Peyer's patch (tissue), 4 donors: ENCODE data around the gene ZNF615. TPM values are rescaled to one million over a fixed set of nuclear protein-coding genes. Genes with fewer than 3 reads are reported as not detected.
"Not testable (repeated sequence)": the region's sequence is repeated elsewhere in the genome, so short reads cannot be mapped to it uniquely, and the experiment has no call there.

Source experiments
- DNase-seq, 3 donors: peaks; one replicate each; pipeline ENCODE4 v3.0.0-alpha.2; 2017 to 2019
- H3K27ac ChIP-seq, 4 donors: fragments of 200-600 bp; sonication (generic); one replicate each; pipeline ENCODE4 v1.5.1; 2016 to 2019
- H3K27me3 ChIP-seq, 2 donors: fragments of 200-600 bp; sonication (generic); one replicate each; pipeline ENCODE4 v1.5.1; 2019
- H3K36me3 ChIP-seq, 3 donors: fragments of 200-600 bp; sonication (generic); one replicate each; pipeline ENCODE4 v1.5.1; 2016 to 2019
- H3K4me1 ChIP-seq, 4 donors: fragments of 200-600 bp; sonication (generic); one replicate each; pipeline ENCODE4 v1.5.1; 2016 to 2019
- H3K4me3 ChIP-seq, 4 donors: fragments of 200-600 bp; sonication (generic); 1 replicate in 3 of 4; 2 replicates in 1 of 4; pipeline ENCODE4 v1.5.1; 2016 to 2019; ENCODE audit warnings: mild to moderate bottlenecking in 1 of 4
- H3K9me3 ChIP-seq, 4 donors: fragments of 200-600 bp; sonication (generic); one replicate each; pipeline ENCODE4 v1.5.1; 2016 to 2019; ENCODE audit warnings: mild to moderate bottlenecking in 1 of 4
- CTCF ChIP-seq, 6 experiments: fragments of 450-650 bp in 4 of 6; fragments of 200-600 bp in 2 of 6; sonication (generic) in 1 of 6; IDR thresholded peaks; one replicate each; pipeline ENCODE4 v1.5.1; 2017 to 2019; ENCODE audit warnings: antibody characterized with exemption in 6 of 6, mild to moderate bottlenecking in 3 of 6, moderate library complexity in 1 of 6
- POLR2A ChIP-seq, 2 donors: fragments of 450-650 bp; IDR thresholded peaks; one replicate each; pipeline ENCODE4 v1.5.1; 2017; ENCODE audit warnings: antibody characterized with exemption in 2 of 2, mild to moderate bottlenecking in 2 of 2, moderate library complexity in 2 of 2
- total RNA-seq, 4 donors: library from RNA; depleted of rRNA; stranded (reverse); fragments of >200 nt; gene quantifications; one replicate each; pipeline ENCODE4 v1.1.0, GENCODE V29; 2016

The ZNF615 gene
- total RNA-seq, 4 donors from 2014 or later, result 6.5 to 14.0 (median 10.0) TPM

GRCh38 chr19:52034051-52034728 is 26.2 kb upstream of the ZNF615 start:
- Histone ChIP-seq H3K36me3 (peaks cover 0 to 60% (median 5%) of the 10 kb centered on the region in 3 donors), H3K4me1 (no peaks in the 10 kb centered on the region), H3K9me3 (peaks cover 0 to 95% (median 30%) of the 10 kb centered on the region in 4 donors), H3K27ac (no peak overlapping the region), H3K27me3 (no peaks in the 10 kb centered on the region), H3K4me3 (no peak overlapping the region)
- DNase-seq, result no peak
- TF ChIP-seq CTCF (IDR thresholded peaks at IDR 0.05) (no peak), POLR2A (IDR thresholded peaks at IDR 0.05) (no peak)

GRCh38 chr19:52028780-52029123 is 20.7 kb upstream of the ZNF615 start:
- Histone ChIP-seq H3K4me3 (peak overlapping the region; percentile 69 to 91 (median 82)), H3K9me3 (peaks cover 0 to 66% (median 9%) of the 10 kb centered on the region in 4 donors), H3K27ac (peak overlapping the region; percentile 86 to 90 (median 87)), H3K36me3 (peaks cover 0 to 33% (median 0%) of the 10 kb centered on the region in 3 donors), H3K4me1 (peaks cover 0 to 8% (median 2%) of the 10 kb centered on the region in 4 donors), H3K27me3 (no peaks in the 10 kb centered on the region)
- no peak for DNase-seq
- TF ChIP-seq CTCF (IDR thresholded peaks at IDR 0.05) (no peak), POLR2A (IDR thresholded peaks at IDR 0.05) (no peak)

DNA sequence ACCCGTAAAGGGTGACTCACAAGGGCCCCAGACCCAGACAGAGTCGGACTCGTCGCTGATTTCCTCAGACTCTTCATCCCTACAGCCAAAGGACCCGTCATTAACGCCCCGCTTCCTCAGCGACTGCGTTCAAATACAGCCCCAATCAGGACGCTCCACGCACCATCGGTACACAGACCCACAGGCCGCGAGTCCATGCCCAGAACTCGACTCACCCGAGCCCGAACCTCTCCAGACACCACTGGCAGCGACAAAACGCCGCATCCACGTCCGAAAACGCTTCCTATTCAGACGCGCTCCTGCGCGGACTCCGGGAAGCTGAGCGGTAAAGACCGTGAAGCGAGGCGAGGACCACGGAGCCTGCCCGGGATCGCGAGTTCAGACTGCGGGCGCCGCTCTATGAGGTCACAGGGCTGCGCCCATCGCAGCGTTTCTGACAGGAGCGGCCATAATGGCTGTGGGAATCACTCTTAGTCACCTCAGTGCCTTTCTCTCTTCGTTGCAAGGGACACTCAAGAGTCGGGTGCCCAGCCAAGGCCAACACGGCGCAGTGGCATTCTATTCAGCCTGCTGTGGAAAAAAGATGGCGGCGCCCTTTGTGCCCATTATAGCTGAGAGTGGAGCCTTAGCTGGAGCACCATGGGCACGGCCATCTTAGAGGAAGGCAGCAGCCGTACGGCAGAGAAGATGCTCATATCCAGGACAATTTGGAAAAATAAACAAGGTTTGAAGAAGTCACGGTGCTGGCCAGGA is 20.2 kb upstream of the ZNF615 start, which contains the start of gene ZNF614:
TSS of gene ZNF614 (minus strand) at position 353 of the 753 bp plus-strand sequence. CDS start 2,634 bp downstream, outside the sequence.
- Histone ChIP-seq H3K4me3 (peak within 1 kb of the TSS; percentile 69 to 91 (median 82)), H3K36me3 (peaks cover 0 to 33% (median 4%) of the 10 kb centered on the region in 3 donors), H3K27ac (peak within 1 kb of the TSS; percentile 86 to 90 (median 87)), H3K9me3 (peaks cover 0 to 66% (median 7%) of the 10 kb centered on the region in 4 donors), H3K27me3 (no peaks in the 10 kb centered on the region), H3K4me1 (peaks cover 0 to 8% (median 2%) of the 10 kb centered on the region in 4 donors)
- DNase-seq, result peak; percentile 84 to 94 (median 90)
- TF ChIP-seq CTCF (IDR thresholded peaks at IDR 0.05) (no peak), POLR2A (IDR thresholded peaks at IDR 0.05) (peak; percentile 41 to 48)

DNA sequence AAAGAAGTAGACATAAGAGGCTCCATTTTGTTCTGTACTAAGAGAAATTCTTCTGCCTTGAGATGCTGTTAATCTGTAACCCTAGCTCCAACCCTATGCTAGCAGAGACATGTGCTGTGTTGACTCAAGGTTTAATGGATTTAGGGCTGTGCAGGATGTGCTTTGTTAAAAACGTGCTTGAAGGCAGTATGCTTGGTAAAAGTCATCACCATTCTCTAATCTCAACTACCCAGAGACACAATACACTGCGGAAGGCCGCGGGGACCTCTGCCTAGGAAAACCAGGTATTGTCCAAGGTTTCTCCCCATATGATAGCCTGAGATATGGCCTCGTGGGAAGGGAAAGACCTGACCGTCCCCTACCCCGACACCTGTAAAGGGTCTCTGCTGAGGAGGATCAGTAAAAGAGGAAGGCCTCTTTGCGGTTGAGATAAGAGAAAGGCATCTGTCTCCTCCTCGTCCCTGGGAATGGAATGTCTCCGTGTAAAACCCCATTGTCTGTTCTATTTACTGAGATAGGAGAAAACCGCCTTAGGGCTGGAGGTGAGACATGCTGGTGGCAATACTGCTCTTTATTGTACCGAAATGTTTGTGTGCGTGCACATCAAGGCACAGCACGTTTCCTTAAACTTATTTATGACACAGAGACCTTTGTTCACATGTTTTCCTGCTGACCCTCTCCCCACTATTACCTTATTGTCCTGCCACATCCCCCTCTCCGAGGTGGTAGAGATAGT is 18.4 kb upstream of the ZNF615 start:
- H3K27ac ChIP-seq, H3K4me3 ChIP-seq, DNase-seq, H3K4me1 ChIP-seq, H3K27me3 ChIP-seq: not testable (repeated sequence)
- H3K9me3 ChIP-seq, result peaks cover 0 to 63% (median 10%) of the 10 kb centered on the region in 4 donors
- peaks cover 0 to 50% (median 4%) of the 10 kb centered on the region in 3 donors for H3K36me3 ChIP-seq

DNA sequence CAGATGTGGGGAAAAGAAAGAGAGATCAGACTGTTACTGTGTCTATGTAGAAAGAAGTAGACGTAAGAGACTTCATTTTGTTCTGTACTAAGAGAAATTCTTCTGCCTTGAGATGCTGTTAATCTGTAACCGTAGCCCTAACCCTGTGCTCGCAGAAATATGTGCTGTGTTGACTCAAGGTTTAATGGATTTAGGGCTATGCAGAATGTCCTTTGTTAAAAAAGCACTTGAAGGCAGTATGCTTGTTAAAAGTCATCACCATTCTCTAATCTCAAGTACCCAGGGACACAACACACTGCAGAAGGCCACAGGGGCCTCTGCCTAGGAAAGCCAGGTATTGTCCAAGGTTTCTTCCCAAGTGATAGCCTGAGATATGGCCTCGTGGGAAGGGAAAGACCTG is 16.5 kb upstream of the ZNF615 start:
- DNase-seq, H3K27me3 ChIP-seq, H3K4me1 ChIP-seq, H3K27ac ChIP-seq, H3K4me3 ChIP-seq: not testable (repeated sequence)
- Histone ChIP-seq H3K36me3 (peaks cover 0 to 70% (median 4%) of the 10 kb centered on the region in 3 donors), H3K9me3 (peaks cover 0 to 64% (median 23%) of the 10 kb centered on the region in 4 donors)

DNA sequence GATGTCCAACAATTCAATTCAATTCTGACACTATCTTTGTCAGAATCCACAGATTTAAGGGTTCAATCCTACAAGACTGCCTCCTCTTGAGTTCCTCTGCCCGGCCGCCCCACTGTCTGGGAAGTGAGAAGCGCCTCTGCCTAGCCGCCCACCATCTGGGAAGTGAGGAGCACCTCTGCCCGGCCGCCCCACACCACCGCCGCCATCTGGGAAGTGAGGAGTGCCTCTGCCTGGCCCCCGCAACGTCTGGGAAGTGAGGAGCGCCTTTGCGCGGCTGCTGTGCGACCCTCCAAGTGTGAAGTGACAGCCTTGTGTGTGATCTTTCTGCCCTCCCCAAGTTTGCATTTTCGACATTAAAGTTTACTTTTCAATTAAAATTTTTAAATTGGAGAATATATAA is 14.2 kb upstream of the ZNF615 start:
- no peak overlapping the region for H3K4me3 ChIP-seq
- TF ChIP-seq POLR2A (IDR thresholded peaks at IDR 0.05) (no peak), CTCF (IDR thresholded peaks at IDR 0.05) (no peak)
- no peak for DNase-seq
- H3K4me1 ChIP-seq, result peaks cover 0 to 2% (median 0%) of the 10 kb centered on the region in 4 donors
- peaks cover 0 to 93% (median 9%) of the 10 kb centered on the region in 3 donors for H3K36me3 ChIP-seq
- H3K9me3 ChIP-seq, result peaks cover 0 to 87% (median 28%) of the 10 kb centered on the region in 4 donors
- H3K27ac ChIP-seq, result no peak overlapping the region
- H3K27me3 ChIP-seq, result no peaks in the 10 kb centered on the region
